GM03348 (cell line): ENCODE measurements around the gene LRRC18.

Experiments used
- DNase-seq: peaks from one replicate; pipeline ENCODE4 v3.0.0; 2012; ENCODE audit warnings: low spot score

Gene LRRC18

GRCh38 chr10:48939790-48940325 is at the start of gene LRRC18:
Gene LRRC18 (minus strand): TSS chr10:48939840. CDS start chr10:48914155, 25,685 bp downstream.
- DNase-seq: no peak

- no peak for DNase-seq
Measured at GRCh38 chr10:48985621-48986158, 46.0 kb upstream of the LRRC18 start.

- DNase-seq: no peak
Measured at GRCh38 chr10:48983648-48984351, 44.2 kb upstream of the LRRC18 start.

- DNase-seq: no peak
Measured at GRCh38 chr10:48982584-48982983, 42.9 kb upstream of the LRRC18 start.

GRCh38 chr10:48981310-48981907 is 41.8 kb upstream of the LRRC18 start:
- DNase-seq: peak; percentile 81

- no peak for DNase-seq
Measured at GRCh38 chr10:48978318-48978717, 38.7 kb upstream of the LRRC18 start.

GRCh38 chr10:48976196-48976595 is 36.6 kb upstream of the LRRC18 start:
- peak; percentile 27 for DNase-seq

- no peak for DNase-seq
Measured at GRCh38 chr10:48974510-48975156, 35.0 kb upstream of the LRRC18 start.

- DNase-seq: peak; percentile 30
Measured at GRCh38 chr10:48973065-48973464, 33.4 kb upstream of the LRRC18 start.

GRCh38 chr10:48970654-48971053 is 31.0 kb upstream of the LRRC18 start:
- no peak for DNase-seq

GRCh38 chr10:48970046-48970445 is 30.4 kb upstream of the LRRC18 start:
- DNase-seq: no peak

GRCh38 chr10:48968036-48968435 is 28.4 kb upstream of the LRRC18 start:
- DNase-seq: no peak

- no peak for DNase-seq
Measured at GRCh38 chr10:48965460-48965859, 25.8 kb upstream of the LRRC18 start.

- DNase-seq: no peak
Measured at GRCh38 chr10:48964038-48964437, 24.4 kb upstream of the LRRC18 start.

GRCh38 chr10:48958598-48959190 is 19.1 kb upstream of the LRRC18 start:
- no peak for DNase-seq

GRCh38 chr10:48957361-48958151 is 17.9 kb upstream of the LRRC18 start:
- no peak for DNase-seq

GRCh38 chr10:48951707-48952106 is 12.1 kb upstream of the LRRC18 start:
- no peak for DNase-seq

GRCh38 chr10:48948470-48949037 is 8.9 kb upstream of the LRRC18 start:
- DNase-seq: no peak

- no peak for DNase-seq
Measured at GRCh38 chr10:48947690-48948469, 8.2 kb upstream of the LRRC18 start.

- no peak for DNase-seq
Measured at GRCh38 chr10:48946891-48947500, 7.4 kb upstream of the LRRC18 start.
